Testis (tissue), 3 donors: ENCODE measurements around the gene EIF1. TPM values are rescaled to one million over a fixed set of nuclear protein-coding genes. Genes with fewer than 3 reads are reported as not detected.

Experiments
- DNase-seq: peaks from one replicate; pipeline ENCODE4 v3.0.0-alpha.2; 2019
- H3K27ac ChIP-seq, 2 donors: fragments of 200-600 bp; sonication (generic); one replicate each; pipeline ENCODE4 v1.5.1; 2019
- H3K27me3 ChIP-seq: fragments of 200-600 bp; sonication (generic); one replicate; pipeline ENCODE4 v1.5.1; 2019
- H3K36me3 ChIP-seq: fragments of 200-600 bp; sonication (generic); one replicate; pipeline ENCODE4 v1.5.1; 2017; ENCODE audit warnings: low read depth; ENCODE audit errors: missing control alignments
- H3K4me1 ChIP-seq: fragments of 200-600 bp; sonication (generic); one replicate; pipeline ENCODE4 v1.5.1; 2019
- H3K4me3 ChIP-seq, 2 donors: fragments of 200-600 bp; sonication (generic); one replicate each; pipeline ENCODE4 v1.5.1; 2017 to 2019
- H3K9me3 ChIP-seq: fragments of 200-600 bp; sonication (generic); one replicate; pipeline ENCODE4 v1.5.1; 2017
- CTCF ChIP-seq, 3 experiments: fragments of 450-650 bp in 2 of 3; fragments of 200-600 bp in 1 of 3; sonication (generic) in 1 of 3; IDR thresholded peaks; one replicate each; pipeline ENCODE4 v1.5.1; 2016 to 2019; ENCODE audit warnings: antibody characterized with exemption in 3 of 3, mild to moderate bottlenecking in 2 of 3, moderate library complexity in 1 of 3
- POLR2A ChIP-seq: fragments of 450-650 bp; IDR thresholded peaks from one replicate; pipeline ENCODE4 v1.6.1; 2017; ENCODE audit warnings: antibody characterized with exemption, mild to moderate bottlenecking, moderate library complexity
- WGBS, 2 donors: methylation state at CpG; one replicate each; pipeline ENCODE4 v1.1.5; 2018; 5-methylcytosine and 5-hydroxymethylcytosine counted together
- intact Hi-C: fragments of 100-400 bp; cut with DNase I; formaldehyde crosslinking; loops from one replicate; pipeline ENCODE4 v1.15.1; 2023; ENCODE audit warnings: low total_unique reads
- polyA plus RNA-seq: library from polyadenylated mRNA; stranded (reverse); fragments of 350-450 nt; fragmentation: Illumina TruSeq; extraction: RNeasy Lipid Tissue Mini Kit (QIAGEN cat#74804); gene quantifications from one replicate; pipeline ENCODE4 v1.2.3, GENCODE V29; 2014; ENCODE audit warnings: low read depth, low replicate concordance; ENCODE audit not compliant: insufficient read depth
- total RNA-seq, 2 donors: library from RNA; depleted of rRNA; stranded (reverse); fragments of >200 nt; gene quantifications; one replicate each; pipeline ENCODE4 v1.2.3, GENCODE V29; 2016

Gene EIF1
- total and polyA plus RNA-seq, 3 donors from 2014 or later, result 274 to 1,078 (median 338) TPM

GRCh38 chr17:41687828-41688640, 651 bp upstream of the EIF1 start:
- H3K36me3 ChIP-seq, result peaks cover 4% of the 10 kb centered on the region
- no peaks in the 10 kb centered on the region for H3K9me3 ChIP-seq
- WGBS, 2 donors, result 7 to 8% methylated on average over 21 to 23 of the region's 23 CpGs
- no peaks in the 10 kb centered on the region for H3K27me3 ChIP-seq
- TF ChIP-seq CTCF (IDR thresholded peaks at IDR 0.05) (no peak), POLR2A (peak; percentile 40)
- intact Hi-C loops, result no loop called here
- DNase-seq, result peak; percentile 77
- H3K4me1 ChIP-seq, result peaks cover 18% of the 10 kb centered on the region
- H3K27ac ChIP-seq, result peak overlapping the region; percentile 76 to 100
- peak overlapping the region; percentile 99 to 100 for H3K4me3 ChIP-seq

GRCh38 chr17:41689497-41690299, 1.0 kb downstream of the EIF1 start:
- peak overlapping the region; percentile 99 to 100 for H3K4me3 ChIP-seq
- H3K4me1 ChIP-seq, result peaks cover 18% of the 10 kb centered on the region
- H3K27me3 ChIP-seq, result no peaks in the 10 kb centered on the region
- 4% methylated on average over 14 to 27 of the region's 27 CpGs for WGBS, 2 donors
- peak; percentile 46 for DNase-seq
- peaks cover 4% of the 10 kb centered on the region for H3K36me3 ChIP-seq
- H3K27ac ChIP-seq, result peak overlapping the region; percentile 100
- intact Hi-C loops, result no loop called here
- H3K9me3 ChIP-seq, result no peaks in the 10 kb centered on the region
- TF ChIP-seq POLR2A (no peak), CTCF (IDR thresholded peaks at IDR 0.05) (peak; percentile 66 to 80 (median 72))

GRCh38 chr17:41690497-41690896, 1.8 kb downstream of the EIF1 start:
- peak overlapping the region in 1 of 2 donors; percentile 100 for H3K27ac ChIP-seq
- no peak overlapping the region for H3K4me3 ChIP-seq
- no peak for TF ChIP-seq POLR2A
- no peaks in the 10 kb centered on the region for H3K9me3 ChIP-seq
- DNase-seq, result no peak
- WGBS, 2 donors, result 52 to 69% methylated on average over 2 of the region's 2 CpGs
- H3K4me1 ChIP-seq, result peaks cover 18% of the 10 kb centered on the region
- H3K36me3 ChIP-seq, result peaks cover 4% of the 10 kb centered on the region
- intact Hi-C loops, result no loop called here
- no peaks in the 10 kb centered on the region for H3K27me3 ChIP-seq

GRCh38 chr17:41691031-41691777, 2.5 kb downstream of the EIF1 start:
- TF ChIP-seq POLR2A, result no peak
- no peak for TF ChIP-seq CTCF (IDR thresholded peaks at IDR 0.05)
- H3K36me3 ChIP-seq, result peaks cover 4% of the 10 kb centered on the region
- H3K4me1 ChIP-seq, result peaks cover 18% of the 10 kb centered on the region
- intact Hi-C loops, result no loop called here
- 70 to 76% methylated on average over 10 of the region's 10 CpGs for WGBS, 2 donors
- no peaks in the 10 kb centered on the region for H3K9me3 ChIP-seq
- H3K27me3 ChIP-seq, result no peaks in the 10 kb centered on the region
- DNase-seq, result no peak
- H3K4me3 ChIP-seq, result no peak overlapping the region
- H3K27ac ChIP-seq, result no peak overlapping the region
